Mucosa of stomach (tissue), 1 donor: ENCODE results near the gene DPYSL5.
"Not testable (repeated sequence)": the region's sequence is repeated elsewhere in the genome, so short reads cannot be mapped to it uniquely, and the experiment has no call there.

Experiments used
- H3K27me3 ChIP-seq: one replicate; pipeline ENCODE4 v1.7.0; 2013; ENCODE audit warnings: mild to moderate bottlenecking, low read length; ENCODE audit not compliant: control insufficient read depth, insufficient read depth
- H3K36me3 ChIP-seq: one replicate; pipeline ENCODE4 v1.7.0; 2013; ENCODE audit warnings: low read length; ENCODE audit not compliant: control insufficient read depth, insufficient read depth
- H3K4me1 ChIP-seq: one replicate; pipeline ENCODE4 v1.7.0; 2013; ENCODE audit warnings: mild to moderate bottlenecking, low read length; ENCODE audit not compliant: control insufficient read depth, insufficient read depth
- H3K4me3 ChIP-seq: one replicate; pipeline ENCODE4 v1.7.0; 2013; ENCODE audit warnings: low read length
- H3K9ac ChIP-seq: one replicate; pipeline ENCODE4 v1.7.0; 2013; ENCODE audit warnings: mild to moderate bottlenecking, low read length, moderate library complexity
- H3K9me3 ChIP-seq: one replicate; pipeline ENCODE4 v1.7.0; 2013; ENCODE audit warnings: mild to moderate bottlenecking, low read length, moderate library complexity; ENCODE audit not compliant: control insufficient read depth
- donor health status: Pancreatic carcinoma.

Gene DPYSL5

GRCh38 chr2:26914659-26915310 lies 66.9 kb downstream of the DPYSL5 start:
- Histone ChIP-seq H3K9ac (no peak overlapping the region), H3K36me3 (no peaks in the 10 kb centered on the region), H3K4me3 (no peak overlapping the region), H3K4me1 (no peaks in the 10 kb centered on the region), H3K9me3 (no peaks in the 10 kb centered on the region), H3K27me3 (peaks cover 38% of the 10 kb centered on the region)

- Histone ChIP-seq H3K36me3 (no peaks in the 10 kb centered on the region), H3K4me3 (no peak overlapping the region), H3K27me3 (peaks cover 34% of the 10 kb centered on the region), H3K9ac (no peak overlapping the region), H3K9me3 (no peaks in the 10 kb centered on the region), H3K4me1 (no peaks in the 10 kb centered on the region)
Measured at GRCh38 chr2:26915316-26915715, 67.4 kb downstream of the DPYSL5 start.

GRCh38 chr2:26916128-26916692 lies 68.3 kb downstream of the DPYSL5 start:
- Histone ChIP-seq H3K4me3 (no peak overlapping the region), H3K9ac (no peak overlapping the region), H3K9me3 (no peaks in the 10 kb centered on the region), H3K4me1 (no peaks in the 10 kb centered on the region), H3K27me3 (peaks cover 34% of the 10 kb centered on the region), H3K36me3 (no peaks in the 10 kb centered on the region)

GRCh38 chr2:26917135-26917836 lies 69.4 kb downstream of the DPYSL5 start:
- Histone ChIP-seq H3K27me3 (peaks cover 25% of the 10 kb centered on the region), H3K36me3 (no peaks in the 10 kb centered on the region), H3K9me3 (no peaks in the 10 kb centered on the region), H3K4me3 (no peak overlapping the region), H3K4me1 (no peaks in the 10 kb centered on the region), H3K9ac (no peak overlapping the region)

GRCh38 chr2:26921323-26921722 lies 73.4 kb downstream of the DPYSL5 start:
- H3K36me3 ChIP-seq = no peaks in the 10 kb centered on the region
- H3K9me3 ChIP-seq = no peaks in the 10 kb centered on the region
- no peaks in the 10 kb centered on the region for H3K27me3 ChIP-seq
- H3K4me3 ChIP-seq = no peak overlapping the region
- H3K9ac ChIP-seq = no peak overlapping the region
- no peaks in the 10 kb centered on the region for H3K4me1 ChIP-seq

- H3K36me3 ChIP-seq = no peaks in the 10 kb centered on the region
- H3K4me3 ChIP-seq = no peak overlapping the region
- no peaks in the 10 kb centered on the region for H3K9me3 ChIP-seq
- H3K9ac ChIP-seq = no peak overlapping the region
- peaks cover 3% of the 10 kb centered on the region for H3K27me3 ChIP-seq
- H3K4me1 ChIP-seq = no peaks in the 10 kb centered on the region
Measured at GRCh38 chr2:26922405-26923188, 74.7 kb downstream of the DPYSL5 start.

- not testable (repeated sequence) for H3K27me3 ChIP-seq, H3K36me3 ChIP-seq, H3K9ac ChIP-seq
Measured at GRCh38 chr2:26923189-26923466, 75.2 kb downstream of the DPYSL5 start.

GRCh38 chr2:26924731-26925099 lies 76.8 kb downstream of the DPYSL5 start:
- Histone ChIP-seq H3K36me3 (no peaks in the 10 kb centered on the region), H3K27me3 (peaks cover 7% of the 10 kb centered on the region), H3K9ac (no peak overlapping the region), H3K9me3 (no peaks in the 10 kb centered on the region), H3K4me1 (no peaks in the 10 kb centered on the region), H3K4me3 (no peak overlapping the region)

More at GRCh38 chr2:26923189-26923466, 75.2 kb downstream of the DPYSL5 start:
- not testable (repeated sequence) for H3K9me3 ChIP-seq, H3K4me1 ChIP-seq, H3K4me3 ChIP-seq

GRCh38 chr2:26925100-26925791 lies 77.3 kb downstream of the DPYSL5 start:
- Histone ChIP-seq H3K9me3 (no peaks in the 10 kb centered on the region), H3K4me1 (no peaks in the 10 kb centered on the region), H3K27me3 (peaks cover 10% of the 10 kb centered on the region), H3K4me3 (no peak overlapping the region), H3K36me3 (no peaks in the 10 kb centered on the region), H3K9ac (no peak overlapping the region)

GRCh38 chr2:26927221-26927620 lies 79.3 kb downstream of the DPYSL5 start:
- H3K4me1 ChIP-seq = no peaks in the 10 kb centered on the region
- H3K9ac ChIP-seq = no peak overlapping the region
- peaks cover 10% of the 10 kb centered on the region for H3K27me3 ChIP-seq
- no peak overlapping the region for H3K4me3 ChIP-seq
- H3K36me3 ChIP-seq = no peaks in the 10 kb centered on the region
- no peaks in the 10 kb centered on the region for H3K9me3 ChIP-seq

- Histone ChIP-seq H3K4me1 (no peaks in the 10 kb centered on the region), H3K9me3 (no peaks in the 10 kb centered on the region), H3K27me3 (peaks cover 6% of the 10 kb centered on the region), H3K4me3 (no peak overlapping the region), H3K36me3 (no peaks in the 10 kb centered on the region), H3K9ac (no peak overlapping the region)
Measured at GRCh38 chr2:26932974-26933373, 85.0 kb downstream of the DPYSL5 start.
